Gastroesophageal sphincter (tissue), 3 donors: ENCODE data around the gene C3.

Experiments
- CTCF ChIP-seq, 4 experiments: fragments of 200-600 bp in 2 of 4; fragments of 450-650 bp in 2 of 4; sonication (generic) in 1 of 4; IDR thresholded peaks; one replicate each; pipeline ENCODE4 v1.5.1; 2017 to 2019; ENCODE audit warnings: antibody characterized with exemption in 4 of 4, mild to moderate bottlenecking in 2 of 4, moderate library complexity in 2 of 4
- EP300 ChIP-seq: sonication (generic); formaldehyde crosslinking; IDR thresholded peaks from one replicate; pipeline ENCODE4 v1.6.1; 2017; ENCODE audit warnings: antibody characterized with exemption, mild to moderate bottlenecking
- POLR2A ChIP-seq, 2 donors: fragments of 450-650 bp; IDR thresholded peaks; one replicate each; pipeline ENCODE4 v1.6.1; 2017; ENCODE audit warnings: antibody characterized with exemption in 2 of 2, mild to moderate bottlenecking in 2 of 2, moderate library complexity in 1 of 2
- POLR2AphosphoS5 ChIP-seq: sonication (generic); formaldehyde crosslinking; IDR thresholded peaks from one replicate; pipeline ENCODE4 v1.6.1; 2017; ENCODE audit warnings: antibody characterized with exemption

GRCh38 chr19:6736917-6737283, 16.4 kb upstream of the C3 start:
- TF ChIP-seq CTCF (IDR thresholded peaks at IDR 0.05) (no peak), POLR2A (IDR thresholded peaks at IDR 0.05) (no peak), POLR2AphosphoS5 (no peak), EP300 (no peak)
